GM21447 (cell line): ENCODE measurements around the gene WDR35.

Experiments
- ATAC-seq: cut with Tn5 transposase; IDR thresholded peaks from one replicate; pipeline ENCODE4 v1.9.1; 2021; ENCODE audit not compliant: unreplicated experiment

WDR35 gene

GRCh38 chr2:20011276-20012031 lies 21.5 kb upstream of the WDR35 start:
- ATAC-seq: no peak

DNA sequence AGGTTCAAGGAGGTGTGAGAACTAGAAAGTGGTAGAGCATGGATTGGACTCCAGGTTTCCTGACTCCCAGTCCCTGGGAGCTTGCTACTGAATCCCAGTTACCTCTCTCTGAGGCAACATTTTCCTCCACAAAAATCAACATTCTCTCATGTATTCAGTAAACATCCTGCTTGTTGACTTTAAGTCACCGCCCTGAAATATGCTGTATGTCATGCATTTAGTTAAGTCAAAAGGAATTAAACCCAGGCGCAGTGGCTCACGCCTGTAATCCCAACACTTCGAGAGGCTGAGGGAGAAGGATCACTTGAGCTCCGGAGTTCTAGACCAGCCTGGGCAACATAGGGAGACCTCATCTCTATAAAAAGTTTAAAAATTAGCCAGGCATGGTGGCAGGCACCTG lies 18.8 kb upstream of the WDR35 start:
- ATAC-seq: no peak

GRCh38 chr2:20005891-20006470 lies 16.1 kb upstream of the WDR35 start:
- ATAC-seq: no peak

GRCh38 chr2:20005067-20005627 lies 15.2 kb upstream of the WDR35 start:
- no peak for ATAC-seq

DNA sequence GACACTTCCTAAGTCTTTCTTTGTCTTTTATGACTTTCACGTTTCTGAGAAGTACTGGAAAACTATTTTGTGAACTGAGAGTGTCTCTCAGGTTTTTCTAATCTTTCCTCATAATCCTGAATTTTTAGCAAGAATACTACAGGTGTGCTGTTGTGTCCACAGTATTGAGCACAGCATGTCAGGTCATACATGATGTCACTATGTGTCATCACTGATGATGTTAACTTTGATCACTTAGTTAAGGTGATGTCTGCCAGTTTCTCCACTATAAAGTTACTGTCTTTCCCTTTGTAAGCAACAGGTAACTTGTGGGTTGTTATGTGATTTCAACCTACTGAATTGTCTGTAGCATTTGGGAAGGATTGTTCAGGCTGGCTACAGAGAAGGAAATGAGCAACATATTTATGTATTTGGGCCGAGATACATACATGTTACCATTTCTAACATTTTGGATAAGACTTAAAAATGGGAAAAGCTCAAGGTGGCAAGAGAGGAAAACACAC lies 11.5 kb upstream of the WDR35 start:
- ATAC-seq: no peak

GRCh38 chr2:19993731-19994130 lies 3.8 kb upstream of the WDR35 start:
- no peak for ATAC-seq

- ATAC-seq: no peak
Measured at GRCh38 chr2:19991895-19992294, 2.0 kb upstream of the WDR35 start.

DNA sequence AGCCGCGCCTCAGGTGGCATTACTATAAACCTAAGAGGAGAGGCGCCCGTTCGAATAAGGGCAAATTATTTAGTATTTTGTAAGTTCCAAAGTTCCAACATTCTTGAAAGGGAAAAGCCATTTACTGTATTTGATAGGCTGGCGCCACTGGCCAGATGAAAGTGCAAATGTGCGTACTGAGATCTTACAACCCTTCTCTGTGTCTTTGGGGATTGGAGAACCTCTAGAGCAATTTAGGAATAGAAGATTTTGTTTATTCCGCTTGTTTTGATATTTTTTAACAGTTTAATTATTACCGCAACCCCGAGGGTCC lies 467 bp upstream of the WDR35 start:
- no peak for ATAC-seq

DNA sequence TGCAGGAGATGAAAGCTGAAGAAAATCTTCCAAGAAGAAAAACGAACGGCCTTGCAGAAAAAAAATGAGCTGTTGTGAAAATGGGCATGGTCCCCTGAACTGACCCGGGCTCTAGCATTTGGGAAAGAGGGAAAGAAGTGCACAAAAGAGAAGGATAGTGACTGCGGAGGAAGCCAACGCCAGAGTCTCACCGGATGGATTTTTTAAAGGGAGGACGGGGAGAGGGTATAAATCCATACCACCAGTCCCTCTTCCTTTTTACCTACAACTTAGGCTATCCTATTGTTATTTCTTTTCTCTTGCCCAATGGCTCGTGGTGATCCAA lies 601 bp downstream of the WDR35 start:
- no peak for ATAC-seq

DNA sequence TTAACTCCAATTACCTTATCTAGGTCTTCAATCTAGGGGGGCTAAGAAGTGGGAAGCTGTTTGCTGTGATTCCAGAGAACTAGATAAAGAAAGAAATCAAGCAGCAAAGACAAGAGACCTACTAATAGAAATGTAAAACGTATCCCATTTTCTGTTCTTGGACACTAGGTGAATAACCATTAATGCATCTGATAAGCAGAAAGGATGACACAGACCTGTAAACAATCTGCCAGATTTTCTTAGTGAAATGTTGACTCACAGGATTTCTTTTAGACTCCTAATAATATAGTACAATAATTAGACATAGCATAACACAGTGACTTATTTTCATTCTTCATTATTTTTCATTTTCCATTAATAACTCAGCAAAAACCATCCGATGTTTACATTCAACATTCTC lies 1.3 kb downstream of the WDR35 start:
- ATAC-seq: no peak

GRCh38 chr2:19987936-19988335 lies 2.0 kb downstream of the WDR35 start:
- peak; percentile 72 for ATAC-seq

- ATAC-seq: no peak
Measured at GRCh38 chr2:19982268-19982667, 7.6 kb downstream of the WDR35 start.

- no peak for ATAC-seq
Measured at GRCh38 chr2:19979932-19980331, 10.0 kb downstream of the WDR35 start.

DNA sequence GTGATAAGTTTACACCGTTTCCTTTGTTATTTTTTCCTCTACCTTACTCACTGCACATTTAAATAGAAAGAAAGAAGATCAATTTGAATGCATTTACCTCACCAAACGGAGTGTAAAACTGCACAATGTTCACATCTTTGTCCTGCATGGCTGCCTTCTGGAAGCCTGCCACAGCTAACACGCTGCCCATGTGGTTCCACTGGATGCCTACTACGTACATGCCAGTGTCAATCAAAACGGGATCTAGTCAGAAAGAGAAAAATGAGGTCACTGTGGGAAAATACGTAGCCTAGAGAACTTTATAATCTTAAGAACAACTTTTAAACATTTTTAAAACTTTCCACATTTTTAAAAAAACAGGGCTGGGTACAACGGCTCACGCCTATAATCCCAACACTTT lies 16.4 kb downstream of the WDR35 start:
- no peak for ATAC-seq

DNA sequence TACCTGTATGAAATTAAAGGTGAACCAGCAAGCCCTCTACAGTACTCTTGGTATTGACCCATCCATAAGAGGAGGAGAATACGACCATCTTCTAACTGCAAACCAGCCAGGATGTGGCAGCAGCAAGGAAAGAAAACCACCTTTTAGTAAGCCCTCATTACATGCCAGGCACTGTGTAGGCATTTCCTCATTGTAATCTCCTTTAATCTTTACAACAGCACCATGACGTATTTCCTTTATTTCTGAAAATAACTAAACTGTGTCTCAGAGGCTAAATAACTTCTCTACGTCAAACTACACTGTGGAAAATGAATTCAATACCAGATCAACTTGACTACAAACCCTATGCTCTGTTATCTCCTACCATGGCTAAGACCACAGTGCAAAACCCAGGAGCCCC lies 18.2 kb downstream of the WDR35 start:
- no peak for ATAC-seq

DNA sequence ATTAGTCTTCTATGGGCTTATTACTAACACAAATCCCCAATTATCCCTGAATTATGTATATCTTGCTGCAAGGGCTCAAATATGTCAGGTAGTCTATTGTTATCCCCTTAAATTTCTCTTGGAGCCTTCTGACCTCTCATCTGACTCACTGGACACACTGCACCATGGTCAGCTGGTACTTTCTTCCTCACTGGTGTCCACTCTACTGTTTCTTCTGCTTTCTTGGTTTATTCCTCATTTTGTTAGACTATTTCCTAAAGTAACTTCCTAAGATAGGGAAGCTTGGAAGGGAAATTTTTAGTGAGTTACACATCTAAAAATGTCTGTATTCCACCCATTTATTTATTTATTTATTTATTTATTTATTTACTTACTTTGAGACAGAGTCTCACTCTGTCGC lies 26.5 kb downstream of the WDR35 start:
- ATAC-seq: no peak

- ATAC-seq: peak; percentile 94
Measured at GRCh38 chr2:19955544-19956422, 34.1 kb downstream of the WDR35 start.

DNA sequence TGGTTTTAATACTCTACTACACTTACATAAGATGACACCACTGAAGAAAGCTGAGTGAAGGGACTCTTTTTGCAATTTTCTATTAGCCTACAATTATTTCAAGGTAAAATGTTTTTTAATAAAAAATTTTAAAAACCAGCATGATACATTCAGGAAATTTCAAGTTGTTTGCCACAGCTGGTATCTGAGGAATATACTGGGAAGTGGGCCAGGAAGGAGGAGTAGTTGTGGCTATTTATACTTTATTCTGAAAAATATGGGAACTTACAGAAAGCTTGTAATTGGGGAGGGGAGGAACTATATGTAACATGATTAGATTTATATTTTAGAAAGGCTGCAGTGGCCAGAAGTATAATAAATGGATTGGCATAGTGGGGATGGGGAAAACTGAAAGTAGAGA lies 40.8 kb downstream of the WDR35 start:
- ATAC-seq: no peak

- no peak for ATAC-seq
Measured at GRCh38 chr2:19947184-19947940, 42.5 kb downstream of the WDR35 start.

GRCh38 chr2:19944205-19944845 lies 45.6 kb downstream of the WDR35 start:
- ATAC-seq: no peak

- ATAC-seq: no peak
Measured at GRCh38 chr2:19943189-19943588, 46.7 kb downstream of the WDR35 start.
